Stomach (tissue), 4 donors: ENCODE measurements around the gene CUX1.

Experiments used
- POLR2AphosphoS5 ChIP-seq, 3 donors: sonication (generic); formaldehyde crosslinking; IDR thresholded peaks; one replicate each; pipeline ENCODE4 v1.6.1; 2016; ENCODE audit warnings: antibody characterized with exemption in 3 of 3
- TF ChIP-seq, protein P1 (sequence below), 7 experiments: fragments of 450-650 bp in 4 of 7; fragments of 200-600 bp in 3 of 7; sonication (generic) in 3 of 7; IDR thresholded peaks; one replicate each; pipeline ENCODE4 v1.5.1; 2016 to 2019; ENCODE audit warnings: antibody characterized with exemption in 7 of 7, control low read depth in 2 of 7, mild to moderate bottlenecking in 1 of 7

DNA sequence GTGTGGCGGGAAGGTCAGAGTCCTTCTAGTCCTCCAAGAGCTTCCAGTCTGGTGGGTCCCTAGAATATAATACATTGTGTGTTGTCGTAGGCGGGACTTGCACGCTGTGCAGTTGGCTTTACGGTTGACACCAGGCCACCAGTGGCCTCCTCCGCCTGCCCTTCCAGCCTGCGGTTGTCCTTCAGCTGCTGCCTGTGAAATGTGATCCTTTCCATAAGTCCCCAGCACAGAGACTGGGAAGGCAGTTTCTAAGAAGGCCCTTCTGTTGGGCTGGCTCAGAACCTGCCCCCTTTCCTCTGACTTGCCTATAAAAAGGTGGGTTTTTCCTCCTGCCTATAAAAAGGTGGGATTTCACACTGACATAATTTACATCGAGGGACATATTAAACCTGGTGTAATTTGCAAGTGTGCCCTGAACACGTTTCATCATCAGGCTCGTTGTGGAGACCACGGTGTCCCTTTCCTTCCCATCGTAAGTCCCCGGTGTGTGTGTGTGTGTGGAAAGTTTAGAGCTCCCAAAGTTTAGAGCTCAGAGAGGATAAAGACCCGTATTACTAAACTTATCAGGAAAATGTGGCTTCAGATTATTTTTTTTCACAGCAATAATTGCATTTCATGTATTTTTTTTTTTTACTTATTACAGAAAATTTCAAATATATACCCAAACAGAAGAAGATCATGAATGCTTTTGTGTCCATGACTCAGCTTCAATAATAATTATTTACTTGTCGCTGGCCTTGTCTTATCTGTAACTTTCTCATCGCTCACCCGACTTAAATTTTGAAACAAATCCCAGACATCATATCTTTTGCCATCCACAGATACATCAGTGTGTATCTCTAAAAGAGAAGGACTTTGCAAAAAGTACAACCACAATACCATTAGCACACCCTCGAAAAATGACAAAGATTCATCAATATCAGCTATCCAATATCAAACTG, 45.1 kb downstream of the CUX1 start:
- TF ChIP-seq, protein P1, sequence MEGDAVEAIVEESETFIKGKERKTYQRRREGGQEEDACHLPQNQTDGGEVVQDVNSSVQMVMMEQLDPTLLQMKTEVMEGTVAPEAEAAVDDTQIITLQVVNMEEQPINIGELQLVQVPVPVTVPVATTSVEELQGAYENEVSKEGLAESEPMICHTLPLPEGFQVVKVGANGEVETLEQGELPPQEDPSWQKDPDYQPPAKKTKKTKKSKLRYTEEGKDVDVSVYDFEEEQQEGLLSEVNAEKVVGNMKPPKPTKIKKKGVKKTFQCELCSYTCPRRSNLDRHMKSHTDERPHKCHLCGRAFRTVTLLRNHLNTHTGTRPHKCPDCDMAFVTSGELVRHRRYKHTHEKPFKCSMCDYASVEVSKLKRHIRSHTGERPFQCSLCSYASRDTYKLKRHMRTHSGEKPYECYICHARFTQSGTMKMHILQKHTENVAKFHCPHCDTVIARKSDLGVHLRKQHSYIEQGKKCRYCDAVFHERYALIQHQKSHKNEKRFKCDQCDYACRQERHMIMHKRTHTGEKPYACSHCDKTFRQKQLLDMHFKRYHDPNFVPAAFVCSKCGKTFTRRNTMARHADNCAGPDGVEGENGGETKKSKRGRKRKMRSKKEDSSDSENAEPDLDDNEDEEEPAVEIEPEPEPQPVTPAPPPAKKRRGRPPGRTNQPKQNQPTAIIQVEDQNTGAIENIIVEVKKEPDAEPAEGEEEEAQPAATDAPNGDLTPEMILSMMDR (IDR thresholded peaks at IDR 0.05), result no peak
- TF ChIP-seq POLR2AphosphoS5 (IDR thresholded peaks at IDR 0.05), result no peak
